Lung (tissue), 12 donors: Measurements from ENCODE around the gene LNX1. TPM values are rescaled to one million over a fixed set of nuclear protein-coding genes. Genes with fewer than 3 reads are reported as not detected.

Experiments
- ATAC-seq: fragments of 200-7000 bp; cut with Tn5 transposase; one replicate; pipeline ENCODE4 v1.9.1; 2020; ENCODE audit warnings: moderate number of reproducible peaks; ENCODE audit not compliant: insufficient read depth, low FRiP score
- DNase-seq, 3 donors: peaks; one replicate each; pipeline ENCODE4 v3.0.0-alpha.2; 2013 to 2017
- H3K27ac ChIP-seq, 2 donors: one replicate each; pipeline ENCODE4 v1.5.1; 2013; ENCODE audit warnings: mild to moderate bottlenecking in 2 of 2, moderate library complexity in 2 of 2, control low read depth in 1 of 2, inconsistent platforms in 1 of 2, low read depth in 1 of 2, low read length in 1 of 2
- H3K27me3 ChIP-seq, 3 donors: one replicate each; pipeline ENCODE4 v1.5.1; 2013; ENCODE audit warnings: low read length in 2 of 3; ENCODE audit not compliant: control insufficient read depth in 3 of 3, insufficient read depth in 3 of 3
- H3K36me3 ChIP-seq, 4 donors: one replicate each; pipeline ENCODE4 v1.5.1; 2013; ENCODE audit warnings: low read length in 4 of 4, mild to moderate bottlenecking in 1 of 4, moderate library complexity in 1 of 4; ENCODE audit not compliant: control insufficient read depth in 4 of 4, insufficient read depth in 4 of 4
- H3K4me1 ChIP-seq, 5 donors: one replicate each; pipeline ENCODE4 v1.5.1; 2013; ENCODE audit warnings: low read length in 5 of 5, mild to moderate bottlenecking in 2 of 5, moderate library complexity in 1 of 5; ENCODE audit not compliant: control insufficient read depth in 5 of 5, insufficient read depth in 5 of 5
- H3K4me3 ChIP-seq: one replicate; pipeline ENCODE4 v1.5.1; 2013; ENCODE audit warnings: mild to moderate bottlenecking, control low read depth, moderate library complexity
- H3K9ac ChIP-seq, 2 donors: one replicate each; pipeline ENCODE4 v1.5.1; 2013; ENCODE audit warnings: low read length in 2 of 2, control low read depth in 1 of 2; ENCODE audit not compliant: insufficient read depth in 1 of 2
- H3K9me3 ChIP-seq, 4 donors: one replicate each; pipeline ENCODE4 v1.5.1; 2013; ENCODE audit warnings: low read length in 3 of 4, mild to moderate bottlenecking in 1 of 4, moderate library complexity in 1 of 4; ENCODE audit not compliant: control insufficient read depth in 4 of 4, insufficient read depth in 3 of 4
- CTCF ChIP-seq: IDR thresholded peaks from 2 replicates; pipeline ENCODE4 v1.5.1; 2012; ENCODE audit warnings: mild to moderate bottlenecking; ENCODE audit errors: control extremely low read depth, extremely low read depth
- WGBS, 2 donors: extraction: QIAGEN DNeasy Blood & Tissue Kit; methylation state at CpG; one replicate each; pipeline ENCODE4 v1.1.7; 2013; 5-methylcytosine and 5-hydroxymethylcytosine counted together
- polyA plus RNA-seq, 2 donors: library from polyadenylated mRNA; stranded (reverse); fragments of 200-250 nt; gene quantifications; one replicate each; pipeline ENCODE4 v1.2.1, GENCODE V29; 2013
- total RNA-seq, 2 donors: library from RNA; depleted of rRNA in 1 of 2; stranded (reverse); fragments of >200 nt in 1 of 2; gene quantifications; one replicate each; pipeline ENCODE4 v1.2.1, GENCODE V29; 2014 to 2021
- donor health status: control.
- donor health status: control.
- donor health status: Bipolar disorder and iron deficiency.
- donor health status: healthy.
- donor health status: DM: yes; HTN: yes; CAD: no.

The LNX1 gene
- total and polyA plus RNA-seq, 4 donors, result 1.4 to 5.2 (median 3.2) TPM

GRCh38 chr4:53465281-53465680 lies 126.0 kb downstream of the LNX1 start:
- H3K4me3 ChIP-seq, result no peak overlapping the region
- DNase-seq (peak in 2 of 3 donors; percentile 57 to 67), ATAC-seq (no peak)
- H3K4me1 ChIP-seq, result peaks cover 0 to 13% (median 0%) of the 10 kb centered on the region in 5 donors
- H3K9ac ChIP-seq, result no peak overlapping the region
- H3K27ac ChIP-seq, result no peak overlapping the region
- peaks cover 0 to 5% (median 0%) of the 10 kb centered on the region in 4 donors for H3K9me3 ChIP-seq
- TF ChIP-seq CTCF, result no peak
- 79 to 80% methylated on average over 2 of the region's 2 CpGs for WGBS, 2 donors
- H3K27me3 ChIP-seq, result no peaks in the 10 kb centered on the region
- peaks cover 0 to 9% (median 2%) of the 10 kb centered on the region in 4 donors for H3K36me3 ChIP-seq

GRCh38 chr4:53463340-53463739 lies 127.9 kb downstream of the LNX1 start:
- Histone ChIP-seq H3K27me3 (no peaks in the 10 kb centered on the region), H3K36me3 (peaks cover 0 to 16% (median 7%) of the 10 kb centered on the region in 4 donors), H3K4me3 (no peak overlapping the region), H3K9ac (no peak overlapping the region), H3K27ac (no peak overlapping the region), H3K4me1 (peaks cover 0 to 13% (median 0%) of the 10 kb centered on the region in 5 donors), H3K9me3 (peaks cover 0 to 5% (median 0%) of the 10 kb centered on the region in 4 donors)
- DNase-seq (no peak), ATAC-seq (no peak)
- WGBS, 2 donors, result 90 to 91% methylated on average over 5 of the region's 5 CpGs
- TF ChIP-seq CTCF, result no peak

- WGBS, 2 donors, result 99 to 100% methylated on average over 2 of the region's 2 CpGs
- Histone ChIP-seq H3K4me3 (no peak overlapping the region), H3K27me3 (no peaks in the 10 kb centered on the region), H3K27ac (no peak overlapping the region), H3K36me3 (peaks cover 0 to 21% (median 11%) of the 10 kb centered on the region in 4 donors), H3K9me3 (peaks cover 0 to under 1% (median 0%) of the 10 kb centered on the region in 4 donors), H3K9ac (no peak overlapping the region), H3K4me1 (peaks cover 0 to 13% (median 0%) of the 10 kb centered on the region in 5 donors)
- ATAC-seq (no peak), DNase-seq (no peak)
- TF ChIP-seq CTCF, result no peak
These were observed 130.0 kb downstream of the LNX1 start for GRCh38 chr4:53461244-53461643.

GRCh38 chr4:53459548-53459947 lies 131.7 kb downstream of the LNX1 start:
- H3K4me1 ChIP-seq, result peaks cover 0 to 4% (median 0%) of the 10 kb centered on the region in 5 donors
- no peak for TF ChIP-seq CTCF
- no peak overlapping the region for H3K4me3 ChIP-seq
- peak in 1 of 3 donors; percentile 24 for DNase-seq
- no peaks in the 10 kb centered on the region for H3K9me3 ChIP-seq
- peak; percentile 83 for ATAC-seq
- no peak overlapping the region for H3K9ac ChIP-seq
- H3K36me3 ChIP-seq, result peaks cover 0 to 29% (median 16%) of the 10 kb centered on the region in 4 donors
- H3K27me3 ChIP-seq, result no peaks in the 10 kb centered on the region
- no peak overlapping the region for H3K27ac ChIP-seq
